WTC11 (cell line): ENCODE data around the gene TMEM98. TPM values are rescaled to one million over a fixed set of nuclear protein-coding genes. Genes with fewer than 3 reads are reported as not detected.

Experiments used
- ATAC-seq: fragments of 200-7000 bp; cut with Tn5 transposase; 2 replicates; pipeline ENCODE4 v1.10.0; 2021; ENCODE audit warnings: mild to moderate bottlenecking, moderate library complexity
- CTCF ChIA-PET: fragments of 300-600 bp; sonication (Branson Sonifier 250); formaldehyde crosslinking; loops from one replicate; lab custom pipeline; 2021; ENCODE audit warnings: antibody characterized with exemption; lab: Charles Lee
- POLR2A ChIA-PET: fragments of 350-600 bp; sonication (Branson Sonifier 250); formaldehyde crosslinking; loops from one replicate; lab custom pipeline; 2021; ENCODE audit warnings: antibody characterized with exemption; lab: Charles Lee
- DNase-seq: peaks from one replicate; pipeline ENCODE4 v3.0.0; 2021; ENCODE audit warnings: low spot score
- H3K27ac Mint-ChIP-seq: 2 replicates; pipeline ENCODE4 v1.8.0; 2021; ENCODE audit warnings: mixed read lengths
- H3K27me3 Mint-ChIP-seq: 2 replicates; pipeline ENCODE4 v1.8.0; 2021; ENCODE audit warnings: low read depth, mild to moderate bottlenecking, moderate library complexity, mixed read lengths
- H3K36me3 Mint-ChIP-seq: 2 replicates; pipeline ENCODE4 v1.8.0; 2021; ENCODE audit warnings: mixed read lengths
- H3K4me1 Mint-ChIP-seq: 2 replicates; pipeline ENCODE4 v1.8.0; 2022; ENCODE audit warnings: mixed read lengths
- H3K4me3 Mint-ChIP-seq: 2 replicates; pipeline ENCODE4 v1.8.0; 2021; ENCODE audit warnings: mild to moderate bottlenecking, moderate library complexity, mixed read lengths
- H3K9me3 Mint-ChIP-seq: 2 replicates; pipeline ENCODE4 v1.8.0; 2021; ENCODE audit warnings: mixed read lengths
- CBFB ChIP-seq: sonication (generic); formaldehyde crosslinking; IDR thresholded peaks from 2 replicates; pipeline ENCODE4 v1.8.1; 2022; ENCODE audit warnings: mild to moderate bottlenecking, low read depth, missing genetic modification reagents
- CREB1 ChIP-seq: sonication (generic); formaldehyde crosslinking; IDR thresholded peaks from 2 replicates; pipeline ENCODE4 v1.8.0; 2023; ENCODE audit warnings: mild to moderate bottlenecking, missing genetic modification reagents
- CREM ChIP-seq: sonication (generic); formaldehyde crosslinking; IDR thresholded peaks from 2 replicates; pipeline ENCODE4 v1.8.1; 2022; ENCODE audit warnings: mild to moderate bottlenecking, missing genetic modification reagents, moderate library complexity
- EMX1 ChIP-seq: fragments of 250-450 bp; sonication (Bioruptor Pico); IDR thresholded peaks from 2 replicates; pipeline ENCODE4 v1.8.0; 2021; ENCODE audit warnings: mild to moderate bottlenecking
- JAZF1 ChIP-seq: fragments of 250-450 bp; sonication (Bioruptor Pico); IDR thresholded peaks from 2 replicates; pipeline ENCODE4 v1.9.0; 2021; ENCODE audit warnings: moderate library complexity, mild to moderate bottlenecking, inconsistent platforms
- KAT7 ChIP-seq: sonication (generic); formaldehyde crosslinking; IDR thresholded peaks from 2 replicates; pipeline ENCODE4 v1.8.1; 2023; ENCODE audit warnings: missing genetic modification reagents, mild to moderate bottlenecking, borderline replicate concordance
- NFATC4 ChIP-seq: fragments of 250-450 bp; sonication (Bioruptor Pico); IDR thresholded peaks from 2 replicates; pipeline ENCODE4 v1.9.0; 2021; ENCODE audit warnings: mild to moderate bottlenecking
- SMAD4 ChIP-seq: sonication (generic); formaldehyde crosslinking; IDR thresholded peaks from 2 replicates; pipeline ENCODE4 v1.8.0; 2022; ENCODE audit warnings: mild to moderate bottlenecking, missing genetic modification reagents
- SOX15 ChIP-seq: fragments of 250-450 bp; sonication (Bioruptor Pico); IDR thresholded peaks from 2 replicates; pipeline ENCODE4 v1.9.0; 2021; ENCODE audit warnings: mild to moderate bottlenecking
- TP53 ChIP-seq: sonication (generic); formaldehyde crosslinking; IDR thresholded peaks from 2 replicates; pipeline ENCODE4 v1.8.1; 2023; ENCODE audit warnings: mild to moderate bottlenecking, missing genetic modification reagents
- ZNF219 ChIP-seq: sonication (generic); formaldehyde crosslinking; IDR thresholded peaks from 2 replicates; pipeline ENCODE4 v1.8.0; 2023; ENCODE audit warnings: missing genetic modification reagents, mild to moderate bottlenecking, borderline replicate concordance
- total RNA-seq: library from RNA; stranded (reverse); gene quantifications from 3 replicates; pipeline ENCODE4 v1.2.3, GENCODE V29; 2021
- TF ChIP-seq, protein P1 (sequence below): sonication (generic); formaldehyde crosslinking; IDR thresholded peaks from 2 replicates; pipeline ENCODE4 v1.8.1; 2022; ENCODE audit warnings: mild to moderate bottlenecking, moderate library complexity, missing genetic modification reagents
- TF ChIP-seq, protein P2 (sequence below): sonication (generic); formaldehyde crosslinking; IDR thresholded peaks from 2 replicates; pipeline ENCODE4 v1.8.0; 2022; ENCODE audit warnings: mild to moderate bottlenecking, missing genetic modification reagents
- TF ChIP-seq, protein P3 (sequence below): sonication (generic); formaldehyde crosslinking; IDR thresholded peaks from 2 replicates; pipeline ENCODE4 v1.8.1; 2022; ENCODE audit warnings: low read depth, mild to moderate bottlenecking, moderate library complexity, missing genetic modification reagents, borderline replicate concordance
- TF ChIP-seq, protein P4 (sequence below): sonication (generic); formaldehyde crosslinking; IDR thresholded peaks from 2 replicates; pipeline ENCODE4 v1.8.0; 2023; ENCODE audit warnings: missing genetic modification reagents
- TF ChIP-seq, protein P5 (sequence below): sonication (generic); formaldehyde crosslinking; IDR thresholded peaks from 2 replicates; pipeline ENCODE4 v1.8.1; 2023; ENCODE audit warnings: mild to moderate bottlenecking, moderate library complexity, missing genetic modification reagents
- TF ChIP-seq, protein P6 (sequence below): fragments of 250-450 bp; sonication (Bioruptor Pico); IDR thresholded peaks from 2 replicates; pipeline ENCODE4 v1.9.0; 2021; ENCODE audit warnings: mild to moderate bottlenecking
- TF ChIP-seq, protein P7 (sequence below): sonication (generic); formaldehyde crosslinking; IDR thresholded peaks from 2 replicates; pipeline ENCODE4 v1.8.1; 2022; ENCODE audit warnings: missing genetic modification reagents, borderline replicate concordance
- TF ChIP-seq, protein P8 (sequence below): sonication (generic); formaldehyde crosslinking; IDR thresholded peaks from 2 replicates; pipeline ENCODE4 v1.8.1; 2022; ENCODE audit warnings: low read depth, missing genetic modification reagents, borderline replicate concordance

Gene TMEM98
- total RNA-seq, 1 experiment from 2014 or later = 70.3 TPM

DNA sequence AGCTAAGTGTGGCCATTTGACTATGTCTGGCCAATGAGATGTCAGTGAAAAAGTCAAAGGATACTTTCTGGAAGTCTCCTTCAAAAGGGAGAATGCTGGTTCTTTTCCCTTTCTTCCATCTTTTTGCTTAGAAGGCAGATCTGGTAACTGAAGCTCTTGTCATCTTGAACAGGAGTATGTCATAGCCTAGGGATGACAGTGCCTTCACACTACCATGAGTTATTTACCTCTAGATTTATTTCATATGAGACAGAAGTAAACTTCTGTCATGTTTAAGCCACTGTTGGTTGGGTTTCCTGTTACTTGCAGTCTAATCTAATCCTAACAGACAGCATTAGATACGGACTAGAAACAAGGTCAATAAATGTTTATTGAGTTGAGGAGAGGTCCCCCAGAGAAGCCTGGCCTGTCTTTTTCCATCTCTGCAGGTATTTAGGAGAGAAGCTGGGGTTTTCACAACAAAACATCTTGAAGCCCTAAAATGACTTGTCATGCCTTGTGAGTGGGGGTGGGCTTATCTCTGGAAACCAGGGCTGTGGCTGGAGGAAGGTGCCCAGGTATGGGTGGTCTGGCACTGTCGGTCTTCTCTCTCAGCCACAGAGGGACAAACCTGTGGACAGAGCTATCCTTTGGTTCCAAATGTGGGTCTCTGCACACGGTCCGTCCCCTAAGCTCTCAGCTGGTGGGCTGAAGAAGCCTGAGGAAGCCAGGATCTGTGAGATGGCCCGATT, 28.5 kb downstream of the TMEM98 start (continued):
- TF ChIP-seq, protein P1, sequence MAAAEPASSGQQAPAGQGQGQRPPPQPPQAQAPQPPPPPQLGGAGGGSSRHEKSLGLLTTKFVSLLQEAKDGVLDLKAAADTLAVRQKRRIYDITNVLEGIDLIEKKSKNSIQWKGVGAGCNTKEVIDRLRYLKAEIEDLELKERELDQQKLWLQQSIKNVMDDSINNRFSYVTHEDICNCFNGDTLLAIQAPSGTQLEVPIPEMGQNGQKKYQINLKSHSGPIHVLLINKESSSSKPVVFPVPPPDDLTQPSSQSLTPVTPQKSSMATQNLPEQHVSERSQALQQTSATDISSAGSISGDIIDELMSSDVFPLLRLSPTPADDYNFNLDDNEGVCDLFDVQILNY (CRISPR knock-in tag) = no peak
- TF ChIP-seq JAZF1 (CRISPR knock-in tag) (no peak), KAT7 (CRISPR knock-in tag) (no peak), CREB1 (CRISPR knock-in tag) (no peak), SOX15 (CRISPR knock-in tag) (no peak), CREM (CRISPR knock-in tag) (no peak), EMX1 (no peak)
- TF ChIP-seq, protein P2, sequence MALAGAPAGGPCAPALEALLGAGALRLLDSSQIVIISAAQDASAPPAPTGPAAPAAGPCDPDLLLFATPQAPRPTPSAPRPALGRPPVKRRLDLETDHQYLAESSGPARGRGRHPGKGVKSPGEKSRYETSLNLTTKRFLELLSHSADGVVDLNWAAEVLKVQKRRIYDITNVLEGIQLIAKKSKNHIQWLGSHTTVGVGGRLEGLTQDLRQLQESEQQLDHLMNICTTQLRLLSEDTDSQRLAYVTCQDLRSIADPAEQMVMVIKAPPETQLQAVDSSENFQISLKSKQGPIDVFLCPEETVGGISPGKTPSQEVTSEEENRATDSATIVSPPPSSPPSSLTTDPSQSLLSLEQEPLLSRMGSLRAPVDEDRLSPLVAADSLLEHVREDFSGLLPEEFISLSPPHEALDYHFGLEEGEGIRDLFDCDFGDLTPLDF = no peak
- TF ChIP-seq, protein P3, sequence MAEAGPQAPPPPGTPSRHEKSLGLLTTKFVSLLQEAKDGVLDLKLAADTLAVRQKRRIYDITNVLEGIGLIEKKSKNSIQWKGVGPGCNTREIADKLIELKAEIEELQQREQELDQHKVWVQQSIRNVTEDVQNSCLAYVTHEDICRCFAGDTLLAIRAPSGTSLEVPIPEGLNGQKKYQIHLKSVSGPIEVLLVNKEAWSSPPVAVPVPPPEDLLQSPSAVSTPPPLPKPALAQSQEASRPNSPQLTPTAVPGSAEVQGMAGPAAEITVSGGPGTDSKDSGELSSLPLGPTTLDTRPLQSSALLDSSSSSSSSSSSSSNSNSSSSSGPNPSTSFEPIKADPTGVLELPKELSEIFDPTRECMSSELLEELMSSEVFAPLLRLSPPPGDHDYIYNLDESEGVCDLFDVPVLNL (CRISPR knock-in tag) = no peak
- TF ChIP-seq, protein P4, sequence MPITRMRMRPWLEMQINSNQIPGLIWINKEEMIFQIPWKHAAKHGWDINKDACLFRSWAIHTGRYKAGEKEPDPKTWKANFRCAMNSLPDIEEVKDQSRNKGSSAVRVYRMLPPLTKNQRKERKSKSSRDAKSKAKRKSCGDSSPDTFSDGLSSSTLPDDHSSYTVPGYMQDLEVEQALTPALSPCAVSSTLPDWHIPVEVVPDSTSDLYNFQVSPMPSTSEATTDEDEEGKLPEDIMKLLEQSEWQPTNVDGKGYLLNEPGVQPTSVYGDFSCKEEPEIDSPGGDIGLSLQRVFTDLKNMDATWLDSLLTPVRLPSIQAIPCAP (CRISPR knock-in tag) = no peak
- TF ChIP-seq, protein P5, sequence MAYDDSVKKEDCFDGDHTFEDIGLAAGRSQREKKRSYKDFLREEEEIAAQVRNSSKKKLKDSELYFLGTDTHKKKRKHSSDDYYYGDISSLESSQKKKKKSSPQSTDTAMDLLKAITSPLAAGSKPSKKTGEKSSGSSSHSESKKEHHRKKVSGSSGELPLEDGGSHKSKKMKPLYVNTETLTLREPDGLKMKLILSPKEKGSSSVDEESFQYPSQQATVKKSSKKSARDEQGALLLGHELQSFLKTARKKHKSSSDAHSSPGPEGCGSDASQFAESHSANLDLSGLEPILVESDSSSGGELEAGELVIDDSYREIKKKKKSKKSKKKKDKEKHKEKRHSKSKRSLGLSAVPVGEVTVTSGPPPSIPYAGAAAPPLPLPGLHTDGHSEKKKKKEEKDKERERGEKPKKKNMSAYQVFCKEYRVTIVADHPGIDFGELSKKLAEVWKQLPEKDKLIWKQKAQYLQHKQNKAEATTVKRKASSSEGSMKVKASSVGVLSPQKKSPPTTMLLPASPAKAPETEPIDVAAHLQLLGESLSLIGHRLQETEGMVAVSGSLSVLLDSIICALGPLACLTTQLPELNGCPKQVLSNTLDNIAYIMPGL (CRISPR knock-in tag) = no peak
- TF ChIP-seq, protein P6, sequence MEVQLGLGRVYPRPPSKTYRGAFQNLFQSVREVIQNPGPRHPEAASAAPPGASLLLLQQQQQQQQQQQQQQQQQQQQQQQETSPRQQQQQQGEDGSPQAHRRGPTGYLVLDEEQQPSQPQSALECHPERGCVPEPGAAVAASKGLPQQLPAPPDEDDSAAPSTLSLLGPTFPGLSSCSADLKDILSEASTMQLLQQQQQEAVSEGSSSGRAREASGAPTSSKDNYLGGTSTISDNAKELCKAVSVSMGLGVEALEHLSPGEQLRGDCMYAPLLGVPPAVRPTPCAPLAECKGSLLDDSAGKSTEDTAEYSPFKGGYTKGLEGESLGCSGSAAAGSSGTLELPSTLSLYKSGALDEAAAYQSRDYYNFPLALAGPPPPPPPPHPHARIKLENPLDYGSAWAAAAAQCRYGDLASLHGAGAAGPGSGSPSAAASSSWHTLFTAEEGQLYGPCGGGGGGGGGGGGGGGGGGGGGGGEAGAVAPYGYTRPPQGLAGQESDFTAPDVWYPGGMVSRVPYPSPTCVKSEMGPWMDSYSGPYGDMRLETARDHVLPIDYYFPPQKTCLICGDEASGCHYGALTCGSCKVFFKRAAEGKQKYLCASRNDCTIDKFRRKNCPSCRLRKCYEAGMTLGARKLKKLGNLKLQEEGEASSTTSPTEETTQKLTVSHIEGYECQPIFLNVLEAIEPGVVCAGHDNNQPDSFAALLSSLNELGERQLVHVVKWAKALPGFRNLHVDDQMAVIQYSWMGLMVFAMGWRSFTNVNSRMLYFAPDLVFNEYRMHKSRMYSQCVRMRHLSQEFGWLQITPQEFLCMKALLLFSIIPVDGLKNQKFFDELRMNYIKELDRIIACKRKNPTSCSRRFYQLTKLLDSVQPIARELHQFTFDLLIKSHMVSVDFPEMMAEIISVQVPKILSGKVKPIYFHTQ (CRISPR knock-in tag) = no peak

DNA sequence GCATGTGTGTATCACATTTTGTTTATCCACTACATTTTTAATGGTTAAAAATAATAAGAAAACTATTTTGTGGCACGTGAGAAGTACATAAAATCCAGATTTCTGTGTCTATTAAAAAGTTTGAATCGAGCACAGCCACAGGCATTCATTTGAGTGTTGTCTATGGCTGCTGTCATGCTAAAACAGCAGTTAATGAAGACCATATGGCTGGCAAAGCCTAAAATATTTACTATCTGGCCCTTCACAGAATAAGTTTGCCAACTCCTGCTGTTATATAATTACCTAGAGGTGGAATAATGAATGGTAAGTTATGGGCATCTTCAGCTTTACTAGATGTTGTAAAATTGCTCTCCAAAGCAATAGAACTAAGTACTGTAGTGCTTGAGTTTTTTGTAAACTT, 30.5 kb downstream of the TMEM98 start:
- ChIA-PET CTCF (no interaction called here), POLR2A (no interaction called here)
- Mint-ChIP-seq H3K36me3 (no peaks in the 10 kb centered on the region), H3K27me3 (peaks cover 6% of the 10 kb centered on the region; the same call in 1 of the 2 replicates), H3K27ac (no peak overlapping the region), H3K4me3 (no peak overlapping the region), H3K9me3 (no peaks in the 10 kb centered on the region), H3K4me1 (no peaks in the 10 kb centered on the region)
- ATAC-seq (no peak), DNase-seq (no peak)
- TF ChIP-seq CBFB (CRISPR knock-in tag) (no peak), SMAD4 (no peak), TP53 (no peak)

DNA sequence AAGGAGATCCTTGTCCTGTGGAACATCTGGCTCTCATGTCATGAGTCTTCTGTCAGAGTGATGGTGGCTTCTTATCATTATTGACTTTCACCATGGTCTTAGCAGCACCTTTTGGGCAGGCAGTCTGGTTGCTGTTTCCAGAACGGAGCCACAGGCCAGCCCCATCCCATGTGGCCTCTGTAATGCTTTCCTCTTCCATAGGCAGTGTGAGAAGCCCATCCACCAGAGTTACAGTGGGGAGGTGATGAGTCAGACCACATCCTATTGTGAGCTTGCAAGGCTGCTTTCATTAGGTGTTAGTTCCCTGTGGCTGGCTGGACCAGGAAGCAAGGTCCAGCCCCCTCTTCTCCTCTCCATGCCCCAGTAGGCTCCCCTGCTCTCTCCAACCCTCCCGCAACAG, 32.9 kb downstream of the TMEM98 start:
- DNase-seq (no peak), ATAC-seq (no peak)
- Mint-ChIP-seq H3K27ac (no peak overlapping the region), H3K27me3 (peaks cover 25% of the 10 kb centered on the region), H3K9me3 (no peaks in the 10 kb centered on the region), H3K4me3 (no peak overlapping the region), H3K4me1 (no peaks in the 10 kb centered on the region), H3K36me3 (no peaks in the 10 kb centered on the region)
- POLR2A ChIA-PET = no interaction called here
- CTCF ChIA-PET = interaction anchor here (0.7 to 1.5 kb wide), 2 partner anchors 19 to 38 kb away, joined by 3 to 5 read pairs; no protein-coding TSS in a partner anchor
- TF ChIP-seq ZNF219 (CRISPR knock-in tag) (no peak), NFATC4 (CRISPR knock-in tag) (no peak), TP53 (no peak)
- TF ChIP-seq, protein P7, sequence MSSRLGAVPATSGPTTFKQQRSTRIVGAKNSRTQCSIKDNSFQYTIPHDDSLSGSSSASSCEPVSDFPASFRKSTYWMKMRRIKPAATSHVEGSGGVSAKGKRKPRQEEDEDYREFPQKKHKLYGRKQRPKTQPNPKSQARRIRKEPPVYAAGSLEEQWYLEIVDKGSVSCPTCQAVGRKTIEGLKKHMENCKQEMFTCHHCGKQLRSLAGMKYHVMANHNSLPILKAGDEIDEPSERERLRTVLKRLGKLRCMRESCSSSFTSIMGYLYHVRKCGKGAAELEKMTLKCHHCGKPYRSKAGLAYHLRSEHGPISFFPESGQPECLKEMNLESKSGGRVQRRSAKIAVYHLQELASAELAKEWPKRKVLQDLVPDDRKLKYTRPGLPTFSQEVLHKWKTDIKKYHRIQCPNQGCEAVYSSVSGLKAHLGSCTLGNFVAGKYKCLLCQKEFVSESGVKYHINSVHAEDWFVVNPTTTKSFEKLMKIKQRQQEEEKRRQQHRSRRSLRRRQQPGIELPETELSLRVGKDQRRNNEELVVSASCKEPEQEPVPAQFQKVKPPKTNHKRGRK (CRISPR knock-in tag) = no peak
- TF ChIP-seq, protein P8, sequence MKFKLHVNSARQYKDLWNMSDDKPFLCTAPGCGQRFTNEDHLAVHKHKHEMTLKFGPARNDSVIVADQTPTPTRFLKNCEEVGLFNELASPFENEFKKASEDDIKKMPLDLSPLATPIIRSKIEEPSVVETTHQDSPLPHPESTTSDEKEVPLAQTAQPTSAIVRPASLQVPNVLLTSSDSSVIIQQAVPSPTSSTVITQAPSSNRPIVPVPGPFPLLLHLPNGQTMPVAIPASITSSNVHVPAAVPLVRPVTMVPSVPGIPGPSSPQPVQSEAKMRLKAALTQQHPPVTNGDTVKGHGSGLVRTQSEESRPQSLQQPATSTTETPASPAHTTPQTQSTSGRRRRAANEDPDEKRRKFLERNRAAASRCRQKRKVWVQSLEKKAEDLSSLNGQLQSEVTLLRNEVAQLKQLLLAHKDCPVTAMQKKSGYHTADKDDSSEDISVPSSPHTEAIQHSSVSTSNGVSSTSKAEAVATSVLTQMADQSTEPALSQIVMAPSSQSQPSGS (CRISPR knock-in tag) = no peak
- TF ChIP-seq, protein P2 = no peak
